Tibial artery (tissue), 4 donors: ENCODE data around the gene REXO1.

Source experiments
- DNase-seq, 2 donors: peaks; one replicate each; pipeline ENCODE4 v3.0.0-alpha.2; 2019
- H3K27ac ChIP-seq, 2 donors: fragments of 200-600 bp; sonication (generic) in 1 of 2; 1 replicate in 1 of 2; 2 replicates in 1 of 2; pipeline ENCODE4 v1.5.1; 2018 to 2019; ENCODE audit warnings: mild to moderate bottlenecking in 1 of 2
- H3K27me3 ChIP-seq, 2 donors: fragments of 200-600 bp; sonication (generic) in 1 of 2; one replicate each; pipeline versions ENCODE4 v1.5.1 to v1.6.0; 2016 to 2019
- H3K36me3 ChIP-seq, 3 donors: fragments of 200-600 bp; sonication (generic) in 2 of 3; one replicate each; pipeline ENCODE4 v1.5.1; 2016 to 2019; ENCODE audit warnings: mild to moderate bottlenecking in 2 of 3
- H3K4me1 ChIP-seq, 4 donors: fragments of 200-600 bp; sonication (generic) in 2 of 4; 1 replicate in 3 of 4; 2 replicates in 1 of 4; pipeline ENCODE4 v1.5.1; 2016 to 2019
- H3K4me3 ChIP-seq, 2 donors: fragments of 200-600 bp; sonication (generic) in 1 of 2; 1 replicate in 1 of 2; 2 replicates in 1 of 2; pipeline ENCODE4 v1.5.1; 2018 to 2019; ENCODE audit warnings: mild to moderate bottlenecking in 2 of 2
- H3K9me3 ChIP-seq, 3 donors: fragments of 200-600 bp; sonication (generic) in 1 of 3; one replicate each; pipeline ENCODE4 v1.5.1; 2016 to 2019
- intact Hi-C: fragments of 100-400 bp; cut with DNase I; formaldehyde crosslinking; loops from one replicate; pipeline ENCODE4 v1.15.0; 2023; ENCODE audit warnings: low total_unique reads
- TF ChIP-seq, protein P1 (sequence below), 2 experiments: fragments of 200-600 bp in 1 of 2; fragments of 450-650 bp in 1 of 2; IDR thresholded peaks; one replicate each; pipeline ENCODE4 v1.5.1; 2017 to 2019; ENCODE audit warnings: antibody characterized with exemption in 2 of 2, mild to moderate bottlenecking in 1 of 2, moderate library complexity in 1 of 2

Gene REXO1

DNA sequence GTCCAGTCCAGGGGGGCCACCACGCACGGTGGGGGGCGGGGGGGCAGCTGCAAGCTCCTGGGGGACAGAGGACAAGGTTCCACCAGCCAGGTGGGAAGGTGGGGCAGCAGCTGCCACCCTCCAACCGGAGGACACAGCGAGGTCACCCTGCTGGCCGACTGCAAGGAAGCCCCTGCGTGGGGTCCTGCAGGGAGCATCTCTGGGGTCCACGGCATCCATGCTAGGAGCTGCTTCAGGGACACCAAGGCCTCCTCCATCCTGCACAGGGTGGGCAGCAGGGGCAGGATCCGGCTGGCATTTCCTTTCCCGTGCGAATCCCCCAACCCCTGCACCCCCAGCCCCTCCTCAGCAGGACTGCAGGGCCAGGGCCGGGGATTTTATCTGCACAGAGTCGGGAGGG is 23.3 kb upstream of the REXO1 start:
- Histone ChIP-seq H3K9me3 (no peaks in the 10 kb centered on the region), H3K4me3 (no peak overlapping the region), H3K27me3 (no peaks in the 10 kb centered on the region), H3K36me3 (peaks cover 0 to 13% (median 4%) of the 10 kb centered on the region in 3 donors), H3K4me1 (peaks cover 0 to 48% (median 29%) of the 10 kb centered on the region in 4 donors), H3K27ac (no peak overlapping the region)
- DNase-seq = no peak
- intact Hi-C loops = no loop called here
- TF ChIP-seq, protein P1, sequence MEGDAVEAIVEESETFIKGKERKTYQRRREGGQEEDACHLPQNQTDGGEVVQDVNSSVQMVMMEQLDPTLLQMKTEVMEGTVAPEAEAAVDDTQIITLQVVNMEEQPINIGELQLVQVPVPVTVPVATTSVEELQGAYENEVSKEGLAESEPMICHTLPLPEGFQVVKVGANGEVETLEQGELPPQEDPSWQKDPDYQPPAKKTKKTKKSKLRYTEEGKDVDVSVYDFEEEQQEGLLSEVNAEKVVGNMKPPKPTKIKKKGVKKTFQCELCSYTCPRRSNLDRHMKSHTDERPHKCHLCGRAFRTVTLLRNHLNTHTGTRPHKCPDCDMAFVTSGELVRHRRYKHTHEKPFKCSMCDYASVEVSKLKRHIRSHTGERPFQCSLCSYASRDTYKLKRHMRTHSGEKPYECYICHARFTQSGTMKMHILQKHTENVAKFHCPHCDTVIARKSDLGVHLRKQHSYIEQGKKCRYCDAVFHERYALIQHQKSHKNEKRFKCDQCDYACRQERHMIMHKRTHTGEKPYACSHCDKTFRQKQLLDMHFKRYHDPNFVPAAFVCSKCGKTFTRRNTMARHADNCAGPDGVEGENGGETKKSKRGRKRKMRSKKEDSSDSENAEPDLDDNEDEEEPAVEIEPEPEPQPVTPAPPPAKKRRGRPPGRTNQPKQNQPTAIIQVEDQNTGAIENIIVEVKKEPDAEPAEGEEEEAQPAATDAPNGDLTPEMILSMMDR (IDR thresholded peaks at IDR 0.05) = no peak

DNA sequence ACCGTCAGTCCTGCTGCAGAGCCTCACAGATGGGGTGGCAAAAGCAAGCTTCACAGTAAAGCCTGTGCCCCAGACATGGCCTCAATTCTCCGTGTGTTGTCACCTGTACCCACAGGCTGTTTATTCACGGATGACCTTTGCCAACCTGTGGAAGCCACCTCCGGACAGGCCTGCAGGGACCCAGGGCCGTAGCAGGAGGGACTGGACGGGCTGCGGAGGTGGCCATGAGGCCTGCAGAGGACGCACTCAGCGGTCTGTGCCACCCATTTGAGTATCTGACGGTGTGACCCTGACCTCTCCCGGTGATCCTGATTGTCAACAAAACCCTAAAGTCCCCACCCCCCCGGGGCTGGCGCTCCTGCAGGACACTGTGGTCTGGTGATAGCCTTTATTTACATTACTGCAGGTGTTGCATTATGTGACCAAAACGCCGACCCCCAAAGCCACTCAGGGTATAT is 22.9 kb upstream of the REXO1 start:
- Histone ChIP-seq H3K36me3 (peaks cover 0 to 13% (median 4%) of the 10 kb centered on the region in 3 donors), H3K27me3 (no peaks in the 10 kb centered on the region), H3K4me3 (no peak overlapping the region), H3K9me3 (no peaks in the 10 kb centered on the region), H3K27ac (no peak overlapping the region), H3K4me1 (peaks cover 0 to 44% (median 25%) of the 10 kb centered on the region in 4 donors)
- intact Hi-C loops = no loop called here
- TF ChIP-seq, protein P1 (IDR thresholded peaks at IDR 0.05) = no peak
- DNase-seq = no peak

DNA sequence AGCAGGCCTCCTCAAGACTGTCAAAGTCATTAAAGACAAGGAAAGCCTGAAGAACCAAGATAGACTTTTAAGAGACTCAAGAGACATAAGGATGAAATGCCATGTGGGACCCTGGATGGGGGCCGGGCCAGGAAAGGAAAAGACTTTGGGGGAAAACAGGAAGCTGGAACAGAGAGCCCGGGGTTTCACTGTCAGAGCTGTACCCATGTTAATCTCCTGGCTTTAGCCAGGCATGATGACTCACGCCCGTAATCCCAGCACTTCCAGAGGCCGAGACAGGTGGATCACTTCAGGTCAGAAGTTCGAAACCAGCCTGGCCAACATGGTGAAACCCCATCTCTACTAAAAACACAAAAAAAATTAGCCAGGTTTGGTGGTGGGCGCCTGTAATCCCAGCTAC is 20.7 kb upstream of the REXO1 start:
- peaks cover 0 to 13% (median 4%) of the 10 kb centered on the region in 3 donors for H3K36me3 ChIP-seq
- no peak overlapping the region for H3K4me3 ChIP-seq
- intact Hi-C loops = no loop called here
- no peaks in the 10 kb centered on the region for H3K9me3 ChIP-seq
- no peak overlapping the region for H3K27ac ChIP-seq
- TF ChIP-seq, protein P1 (IDR thresholded peaks at IDR 0.05) = no peak
- no peaks in the 10 kb centered on the region for H3K27me3 ChIP-seq
- no peak for DNase-seq
- H3K4me1 ChIP-seq = peaks cover 0 to 42% (median 24%) of the 10 kb centered on the region in 4 donors

DNA sequence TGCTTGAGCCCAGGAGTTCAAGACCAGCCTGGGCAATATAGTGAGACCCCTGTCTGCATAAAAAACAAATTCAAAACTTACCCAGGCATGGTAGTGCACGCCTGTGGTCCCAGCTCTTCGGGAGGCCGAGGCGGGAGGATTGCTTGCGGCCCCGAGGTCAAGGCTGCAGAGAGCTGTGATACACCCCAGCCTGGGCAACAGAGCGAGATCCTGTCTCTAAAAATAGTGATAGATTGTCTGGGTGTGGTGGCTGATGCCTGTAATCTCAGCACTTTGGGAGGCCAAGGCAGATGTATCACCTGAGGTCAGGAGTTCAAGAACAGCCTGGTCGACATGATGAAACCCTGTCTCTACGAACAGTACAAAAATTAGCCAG is 19.1 kb upstream of the REXO1 start:
- Histone ChIP-seq H3K27ac (no peak overlapping the region), H3K36me3 (peaks cover 0 to 13% (median 4%) of the 10 kb centered on the region in 3 donors), H3K4me1 (peaks cover 0 to 29% (median 11%) of the 10 kb centered on the region in 4 donors), H3K4me3 (no peak overlapping the region), H3K9me3 (no peaks in the 10 kb centered on the region), H3K27me3 (no peaks in the 10 kb centered on the region)
- TF ChIP-seq, protein P1 (IDR thresholded peaks at IDR 0.05) = no peak
- DNase-seq = no peak
- intact Hi-C loops = no loop called here

DNA sequence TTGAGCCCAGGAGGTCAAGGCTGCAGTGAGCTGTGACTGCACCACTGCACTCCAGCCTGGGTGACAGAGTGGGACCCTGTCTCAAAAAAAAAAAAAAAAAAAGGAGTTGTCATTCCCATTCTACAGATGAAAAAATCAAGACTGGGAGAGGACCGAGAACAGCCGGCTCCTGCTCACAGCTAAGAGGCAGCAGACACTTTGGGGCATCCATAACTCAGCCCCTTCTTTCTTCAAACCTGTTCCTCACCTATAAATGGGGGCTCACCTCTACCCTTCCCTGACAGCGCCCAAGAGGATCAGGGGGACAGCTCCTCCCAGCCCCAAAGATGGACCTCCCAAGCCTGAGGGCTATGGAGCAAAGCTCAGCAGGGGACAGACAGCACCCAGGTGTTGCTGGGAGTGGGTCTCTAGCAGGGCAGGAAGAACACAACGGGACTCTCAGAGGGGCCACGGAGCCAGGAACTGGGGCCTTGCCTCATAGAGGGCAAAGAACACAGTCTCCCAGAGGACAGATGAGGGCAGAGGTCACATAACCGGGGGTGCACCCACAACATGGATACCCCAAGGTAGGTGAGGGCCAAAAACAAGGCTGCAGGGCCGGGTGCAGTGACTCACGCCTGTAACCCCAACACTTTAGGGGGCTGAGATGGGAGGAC is 18.5 kb upstream of the REXO1 start:
- H3K4me1 ChIP-seq = peaks cover 0 to 29% (median 16%) of the 10 kb centered on the region in 4 donors
- intact Hi-C loops = no loop called here
- H3K9me3 ChIP-seq = no peaks in the 10 kb centered on the region
- no peak overlapping the region for H3K27ac ChIP-seq
- peaks cover 0 to 13% (median 4%) of the 10 kb centered on the region in 3 donors for H3K36me3 ChIP-seq
- TF ChIP-seq, protein P1 (IDR thresholded peaks at IDR 0.05) = no peak
- no peak for DNase-seq
- H3K27me3 ChIP-seq = no peaks in the 10 kb centered on the region
- H3K4me3 ChIP-seq = no peak overlapping the region
